GM23338 (cell line): ENCODE results near the gene FITM2.
"Not testable (repeated sequence)": the region's sequence is repeated elsewhere in the genome, so short reads cannot be mapped to it uniquely, and the experiment has no call there.

Source experiments
- CREB1 ChIP-seq: fragments of 250-450 bp; sonication (Bioruptor Pico); IDR thresholded peaks from 2 replicates; pipeline ENCODE4 v1.5.0; 2020; ENCODE audit warnings: low read depth, mild to moderate bottlenecking, moderate library complexity
- CTCF ChIP-seq, 2 experiments: fragments of 200-600 bp in 1 of 2; sonication (generic) in 1 of 2; conservative IDR thresholded peaks; 2 replicates each; pipeline versions ENCODE4 v1.5.1 to v1.6.1; 2016 to 2017; ENCODE audit warnings: antibody characterized with exemption in 2 of 2, low read depth in 2 of 2, mild to moderate bottlenecking in 2 of 2, moderate library complexity in 1 of 2
- EZH2 ChIP-seq: fragments of 200-600 bp; sonication (generic); IDR thresholded peaks from one replicate; pipeline ENCODE4 v1.8.0; 2017; ENCODE audit warnings: antibody characterized with exemption, mild to moderate bottlenecking, low read depth; ENCODE audit not compliant: unreplicated experiment
- EZH2phosphoT487 ChIP-seq: fragments of 200-600 bp; sonication (generic); IDR thresholded peaks from one replicate; pipeline ENCODE4 v1.8.1; 2018; ENCODE audit warnings: antibody characterized with exemption; ENCODE audit not compliant: unreplicated experiment
- JUNB ChIP-seq: IDR thresholded peaks from one replicate; pipeline ENCODE4 v1.6.1; 2016; ENCODE audit warnings: antibody characterized with exemption; ENCODE audit not compliant: unreplicated experiment
- NANOG ChIP-seq: IDR thresholded peaks from 2 replicates; pipeline ENCODE4 v1.6.1; 2016; ENCODE audit warnings: antibody characterized with exemption, borderline replicate concordance
- POLR2AphosphoS5 ChIP-seq: IDR thresholded peaks from 2 replicates; pipeline ENCODE4 v1.6.1; 2016; ENCODE audit warnings: antibody characterized with exemption, low read depth
- REST ChIP-seq: IDR thresholded peaks from one replicate; pipeline ENCODE4 v1.6.1; 2018; ENCODE audit warnings: antibody characterized with exemption; ENCODE audit not compliant: unreplicated experiment
- ZNF331 ChIP-seq: fragments of 250-450 bp; sonication (Bioruptor Pico); IDR thresholded peaks from 2 replicates; pipeline ENCODE4 v1.5.0; 2020; ENCODE audit warnings: low read depth, mild to moderate bottlenecking, moderate library complexity

GRCh38 chr20:44299011-44299535, 11.9 kb downstream of the FITM2 start:
- TF ChIP-seq CTCF (conservative IDR thresholded peaks at IDR 0.05; ENCODE audit: low read depth in 2 of 2); EZH2; CREB1 (CRISPR knock-in tag); NANOG; EZH2phosphoT487; ZNF331; JUNB; POLR2AphosphoS5; REST: not testable (repeated sequence)
